ENCODE data around the gene MYADML2. TPM values are rescaled to one million over a fixed set of nuclear protein-coding genes. Genes with fewer than 3 reads are reported as not detected.

MYADML2 gene
- total and polyA plus RNA-seq, 8 donors: not detected

DNA sequence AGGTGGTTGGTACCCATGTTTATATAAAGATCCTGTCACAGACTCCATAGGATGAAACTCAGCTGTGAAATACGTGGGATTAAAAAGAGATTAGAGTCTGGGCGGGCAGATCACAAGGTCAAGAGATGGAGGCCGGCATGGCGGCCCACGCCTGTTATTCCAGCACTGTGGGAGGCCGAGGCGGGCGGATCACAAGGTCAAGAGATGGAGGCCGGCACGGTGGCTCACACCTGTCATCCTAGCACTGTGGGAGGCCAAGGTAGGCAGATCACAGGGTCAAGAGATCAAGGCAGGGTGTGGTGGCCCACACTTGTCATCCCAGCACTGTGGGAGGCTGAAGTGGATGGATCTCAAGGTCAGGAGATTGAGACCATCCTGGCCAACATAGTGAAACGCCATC is 51.6 kb downstream of the MYADML2 start:
- Histone ChIP-seq H3K36me3 (peaks cover 25 to 71% (median 68%) of the 10 kb centered on the region in 4 donors), H3K4me1 (peaks cover 13 to 21% (median 18%) of the 10 kb centered on the region in 4 donors), H3K27ac (no peak overlapping the region), H3K4me3 (no peak overlapping the region), H3K27me3 (no peaks in the 10 kb centered on the region), H3K9me3 (no peaks in the 10 kb centered on the region)
- no peak for DNase-seq
- TF ChIP-seq POLR2A (IDR thresholded peaks at IDR 0.05) (no peak), EP300 (IDR thresholded peaks at IDR 0.05) (no peak), POLR2AphosphoS5 (IDR thresholded peaks at IDR 0.05) (no peak)
- TF ChIP-seq, protein P1, sequence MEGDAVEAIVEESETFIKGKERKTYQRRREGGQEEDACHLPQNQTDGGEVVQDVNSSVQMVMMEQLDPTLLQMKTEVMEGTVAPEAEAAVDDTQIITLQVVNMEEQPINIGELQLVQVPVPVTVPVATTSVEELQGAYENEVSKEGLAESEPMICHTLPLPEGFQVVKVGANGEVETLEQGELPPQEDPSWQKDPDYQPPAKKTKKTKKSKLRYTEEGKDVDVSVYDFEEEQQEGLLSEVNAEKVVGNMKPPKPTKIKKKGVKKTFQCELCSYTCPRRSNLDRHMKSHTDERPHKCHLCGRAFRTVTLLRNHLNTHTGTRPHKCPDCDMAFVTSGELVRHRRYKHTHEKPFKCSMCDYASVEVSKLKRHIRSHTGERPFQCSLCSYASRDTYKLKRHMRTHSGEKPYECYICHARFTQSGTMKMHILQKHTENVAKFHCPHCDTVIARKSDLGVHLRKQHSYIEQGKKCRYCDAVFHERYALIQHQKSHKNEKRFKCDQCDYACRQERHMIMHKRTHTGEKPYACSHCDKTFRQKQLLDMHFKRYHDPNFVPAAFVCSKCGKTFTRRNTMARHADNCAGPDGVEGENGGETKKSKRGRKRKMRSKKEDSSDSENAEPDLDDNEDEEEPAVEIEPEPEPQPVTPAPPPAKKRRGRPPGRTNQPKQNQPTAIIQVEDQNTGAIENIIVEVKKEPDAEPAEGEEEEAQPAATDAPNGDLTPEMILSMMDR (IDR thresholded peaks at IDR 0.05): no peak
- WGBS, 5 donors: 80 to 94% (median 89%) methylated on average over 11 of the region's 11 CpGs
- intact Hi-C loops (cut with DNase I; ENCODE audit: low total_unique reads): no loop called here

DNA sequence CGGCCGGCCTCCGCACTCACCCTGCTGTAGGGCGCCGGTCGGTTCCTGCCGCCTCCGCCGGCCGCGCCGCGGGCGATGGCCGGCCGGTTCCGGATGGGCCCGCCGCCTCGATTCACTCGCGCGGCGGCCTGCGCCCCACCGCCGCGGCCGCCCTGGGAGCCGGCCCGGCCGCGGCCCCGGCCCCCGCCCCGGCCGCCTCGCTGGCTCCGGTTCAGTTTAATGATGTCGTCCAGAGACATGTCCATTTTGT is 55.8 kb downstream of the MYADML2 start:
- Histone ChIP-seq H3K27me3 (no peaks in the 10 kb centered on the region), H3K4me3 (peak overlapping the region; percentile 77 to 98 (median 93)), H3K9me3 (no peaks in the 10 kb centered on the region), H3K27ac (peak overlapping the region; percentile 75 to 96 (median 95)), H3K4me1 (peaks cover 23 to 42% (median 36%) of the 10 kb centered on the region in 4 donors), H3K36me3 (peaks cover 42 to 72% (median 64%) of the 10 kb centered on the region in 4 donors)
- 0 to 1% (median 0%) methylated on average over 1 to 40 of the region's 40 CpGs; no CpG with 5 or more reads in 1 of the 5 donors for WGBS, 5 donors
- no peak for DNase-seq
- intact Hi-C loops (cut with DNase I; ENCODE audit: low total_unique reads): no loop called here
- no peak for TF ChIP-seq EP300 (IDR thresholded peaks at IDR 0.05)
- no peak for TF ChIP-seq POLR2AphosphoS5 (IDR thresholded peaks at IDR 0.05)
- TF ChIP-seq, protein P1 (IDR thresholded peaks at IDR 0.05): no peak
- TF ChIP-seq POLR2A (IDR thresholded peaks at IDR 0.05): no peak

- Histone ChIP-seq H3K27me3 (no peaks in the 10 kb centered on the region), H3K9me3 (no peaks in the 10 kb centered on the region), H3K4me1 (peaks cover 23 to 42% (median 36%) of the 10 kb centered on the region in 4 donors), H3K27ac (peak overlapping the region; percentile 75 to 96 (median 95)), H3K4me3 (peak overlapping the region; percentile 77 to 98 (median 93)), H3K36me3 (peaks cover 36 to 72% (median 64%) of the 10 kb centered on the region in 4 donors)
- intact Hi-C loops (cut with DNase I; ENCODE audit: low total_unique reads): no loop called here
- WGBS, 5 donors: 4 to 18% (median 6%) methylated on average over 22 to 69 of the region's 69 CpGs
- DNase-seq: peak in 1 of 2 donors; percentile 62
- TF ChIP-seq, protein P1 (IDR thresholded peaks at IDR 0.05): no peak
These were observed 56.4 kb downstream of the MYADML2 start for GRCh38 chr17:81890447-81891302.

Other genes starting within 250 kb of the MYADML2 start
- 100 to 1,000 TPM in 1 of 5 donors, 10 to 100 TPM in 3, 1 to 10 TPM in 1; 3.5 to 146 (median 47.8) TPM for gene MRPL12, start 243.9 kb downstream of the MYADML2 start, total RNA-seq
- gene MRPL12, start 243.9 kb downstream of the MYADML2 start, polyA plus RNA-seq: 100 to 1,000 TPM in 2 of 3 donors, 10 to 100 TPM in 1; 90.6 to 178 (median 158) TPM
- gene SLC25A10, start 234.9 kb downstream of the MYADML2 start, total RNA-seq: 10 to 100 TPM in 3 of 5 donors, 1 to 10 TPM in 2; 3.5 to 55.6 (median 17.6) TPM
- 10 to 100 TPM; 33.2 to 40.7 (median 34.1) TPM for gene SLC25A10, start 234.9 kb downstream of the MYADML2 start, polyA plus RNA-seq
- under 1 TPM in 1 of 5 donors, not detected in 4; 0.55 TPM for gene GCGR, start 143.1 kb downstream of the MYADML2 start, total RNA-seq
- gene GCGR, start 143.1 kb downstream of the MYADML2 start, polyA plus RNA-seq: under 1 TPM in 1 of 3 donors, not detected in 2; 0.38 TPM
- 100 to 1,000 TPM in 1 of 5 donors, 10 to 100 TPM in 4; 23.7 to 150 (median 51.0) TPM for gene MCRIP1, start 113.9 kb downstream of the MYADML2 start, total RNA-seq
- 100 to 1,000 TPM; 104 to 144 (median 114) TPM for gene MCRIP1, start 113.9 kb downstream of the MYADML2 start, polyA plus RNA-seq
- gene PPP1R27, start 112.2 kb downstream of the MYADML2 start, total RNA-seq: not detected
- gene PPP1R27, start 112.2 kb downstream of the MYADML2 start, polyA plus RNA-seq: 1 to 10 TPM in 1 of 3 donors, under 1 TPM in 1, not detected in 1; 0.58 to 2.0 TPM
- 1,000 to 10,000 TPM in 2 of 5 donors, 100 to 1,000 TPM in 3; 401 to 1,308 (median 815) TPM for gene P4HB, start 86.7 kb downstream of the MYADML2 start, total RNA-seq
- 100 to 1,000 TPM; 426 to 709 (median 528) TPM for gene P4HB, start 86.7 kb downstream of the MYADML2 start, polyA plus RNA-seq
- gene ARHGDIA, start 75.9 kb downstream of the MYADML2 start, total RNA-seq: 100 to 1,000 TPM in 3 of 5 donors, 10 to 100 TPM in 2; 57.1 to 435 (median 117) TPM
- gene ARHGDIA, start 75.9 kb downstream of the MYADML2 start, polyA plus RNA-seq: 100 to 1,000 TPM; 154 to 240 (median 212) TPM
- gene ALYREF, start 55.6 kb downstream of the MYADML2 start, total RNA-seq: 100 to 1,000 TPM in 2 of 5 donors, 10 to 100 TPM in 2, 1 to 10 TPM in 1; 5.8 to 224 (median 90.1) TPM
- gene ALYREF, start 55.6 kb downstream of the MYADML2 start, polyA plus RNA-seq: 10 to 100 TPM; 33.6 to 42.3 (median 36.8) TPM
- 100 to 1,000 TPM in 3 of 5 donors, 10 to 100 TPM in 2; 49.8 to 141 (median 108) TPM for gene ANAPC11, start 55.5 kb downstream of the MYADML2 start, total RNA-seq
- gene ANAPC11, start 55.5 kb downstream of the MYADML2 start, polyA plus RNA-seq: 100 to 1,000 TPM; 231 to 276 (median 257) TPM
- gene NPB, start 45.0 kb downstream of the MYADML2 start, total RNA-seq: 1 to 10 TPM in 2 of 5 donors, not detected in 3; 1.4 to 2.0 TPM
- gene NPB, start 45.0 kb downstream of the MYADML2 start, polyA plus RNA-seq: under 1 TPM in 2 of 3 donors, not detected in 1; 0.83 to 0.93 TPM
- gene PCYT2, start 35.8 kb downstream of the MYADML2 start, total RNA-seq: 100 to 1,000 TPM in 2 of 5 donors, 10 to 100 TPM in 3; 17.5 to 119 (median 27.2) TPM
- gene PCYT2, start 35.8 kb downstream of the MYADML2 start, polyA plus RNA-seq: 10 to 100 TPM; 39.7 to 51.7 (median 42.8) TPM
- 100 to 1,000 TPM in 1 of 5 donors, 10 to 100 TPM in 4; 22.8 to 128 (median 56.0) TPM for gene SIRT7, start 29.1 kb downstream of the MYADML2 start, total RNA-seq
- gene SIRT7, start 29.1 kb downstream of the MYADML2 start, polyA plus RNA-seq: 10 to 100 TPM; 18.2 to 46.9 (median 44.1) TPM
- gene MAFG, start 19.5 kb downstream of the MYADML2 start, total RNA-seq: 10 to 100 TPM in 4 of 5 donors, 1 to 10 TPM in 1; 2.3 to 30.4 (median 20.3) TPM
- 1 to 10 TPM; 7.2 to 8.9 (median 8.1) TPM for gene MAFG, start 19.5 kb downstream of the MYADML2 start, polyA plus RNA-seq
- 10 to 100 TPM in 3 of 5 donors, 1 to 10 TPM in 1, not detected in 1; 8.9 to 28.8 (median 15.7) TPM for gene PYCR1, start 9.9 kb downstream of the MYADML2 start, total RNA-seq
- gene PYCR1, start 9.9 kb downstream of the MYADML2 start, polyA plus RNA-seq: 10 to 100 TPM; 20.0 to 73.8 (median 47.4) TPM
- 1 to 10 TPM in 1 of 5 donors, under 1 TPM in 1, not detected in 3; 0.58 to 1.5 TPM for gene NOTUM, start 14.0 kb upstream of the MYADML2 start, total RNA-seq
- gene NOTUM, start 14.0 kb upstream of the MYADML2 start, polyA plus RNA-seq: 1 to 10 TPM in 1 of 3 donors, under 1 TPM in 2; 0.37 to 3.8 (median 0.46) TPM
- 100 to 1,000 TPM in 1 of 5 donors, 10 to 100 TPM in 4; 11.7 to 143 (median 34.8) TPM for gene ASPSCR1, start 30.4 kb upstream of the MYADML2 start, total RNA-seq
- gene ASPSCR1, start 30.4 kb upstream of the MYADML2 start, polyA plus RNA-seq: 10 to 100 TPM; 56.9 to 82.0 (median 60.8) TPM
- gene CENPX, start 75.6 kb upstream of the MYADML2 start, total RNA-seq: 100 to 1,000 TPM in 2 of 5 donors, 10 to 100 TPM in 3; 22.0 to 213 (median 53.1) TPM
- 100 to 1,000 TPM; 142 to 231 (median 215) TPM for gene CENPX, start 75.6 kb upstream of the MYADML2 start, polyA plus RNA-seq
- gene LRRC45, start 76.1 kb upstream of the MYADML2 start, total RNA-seq: 100 to 1,000 TPM in 1 of 5 donors, 10 to 100 TPM in 3, 1 to 10 TPM in 1; 8.3 to 171 (median 42.9) TPM
- gene LRRC45, start 76.1 kb upstream of the MYADML2 start, polyA plus RNA-seq: 10 to 100 TPM; 12.7 to 21.1 (median 20.9) TPM
- gene RAC3, start 84.4 kb upstream of the MYADML2 start, total RNA-seq: 10 to 100 TPM in 1 of 5 donors, 1 to 10 TPM in 3, not detected in 1; 1.2 to 11.6 (median 2.5) TPM
- 10 to 100 TPM; 13.1 to 24.8 (median 16.2) TPM for gene RAC3, start 84.4 kb upstream of the MYADML2 start, polyA plus RNA-seq
- 100 to 1,000 TPM in 2 of 5 donors, 10 to 100 TPM in 3; 11.1 to 461 (median 100.0) TPM for gene DCXR, start 90.5 kb upstream of the MYADML2 start, total RNA-seq
- 100 to 1,000 TPM; 352 to 403 (median 396) TPM for gene DCXR, start 90.5 kb upstream of the MYADML2 start, polyA plus RNA-seq
- 10 to 100 TPM; 12.5 to 66.5 (median 28.3) TPM for gene RFNG, start 104.6 kb upstream of the MYADML2 start, total RNA-seq
- 10 to 100 TPM; 22.5 to 55.2 (median 26.0) TPM for gene RFNG, start 104.6 kb upstream of the MYADML2 start, polyA plus RNA-seq
- gene GPS1, start 104.7 kb upstream of the MYADML2 start, total RNA-seq: 100 to 1,000 TPM in 1 of 5 donors, 10 to 100 TPM in 4; 28.0 to 329 (median 86.4) TPM
- gene GPS1, start 104.7 kb upstream of the MYADML2 start, polyA plus RNA-seq: 100 to 1,000 TPM; 103 to 139 (median 129) TPM
- gene DUS1L, start 118.6 kb upstream of the MYADML2 start, total RNA-seq: 100 to 1,000 TPM in 2 of 5 donors, 10 to 100 TPM in 3; 63.2 to 286 (median 94.6) TPM
- gene DUS1L, start 118.6 kb upstream of the MYADML2 start, polyA plus RNA-seq: 100 to 1,000 TPM; 126 to 189 (median 174) TPM
- 100 to 1,000 TPM in 3 of 5 donors, 10 to 100 TPM in 2; 22.8 to 268 (median 175) TPM for gene FASN, start 151.0 kb upstream of the MYADML2 start, total RNA-seq
- 10 to 100 TPM; 36.0 to 97.8 (median 53.3) TPM for gene FASN, start 151.0 kb upstream of the MYADML2 start, polyA plus RNA-seq